GM18873 (cell line): ENCODE results near the gene SLC25A14.
"Not testable (repeated sequence)": the region's sequence is repeated elsewhere in the genome, so short reads cannot be mapped to it uniquely, and the experiment has no call there.

ENCODE experiments used
- ATAC-seq: cut with Tn5 transposase; IDR thresholded peaks from one replicate; pipeline ENCODE4 v1.9.1; 2021; ENCODE audit warnings: mild to moderate bottlenecking, moderate library complexity, moderate number of reproducible peaks; ENCODE audit not compliant: unreplicated experiment, low FRiP score

SLC25A14 gene, protein sequence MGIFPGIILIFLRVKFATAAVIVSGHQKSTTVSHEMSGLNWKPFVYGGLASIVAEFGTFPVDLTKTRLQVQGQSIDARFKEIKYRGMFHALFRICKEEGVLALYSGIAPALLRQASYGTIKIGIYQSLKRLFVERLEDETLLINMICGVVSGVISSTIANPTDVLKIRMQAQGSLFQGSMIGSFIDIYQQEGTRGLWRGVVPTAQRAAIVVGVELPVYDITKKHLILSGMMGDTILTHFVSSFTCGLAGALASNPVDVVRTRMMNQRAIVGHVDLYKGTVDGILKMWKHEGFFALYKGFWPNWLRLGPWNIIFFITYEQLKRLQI

DNA sequence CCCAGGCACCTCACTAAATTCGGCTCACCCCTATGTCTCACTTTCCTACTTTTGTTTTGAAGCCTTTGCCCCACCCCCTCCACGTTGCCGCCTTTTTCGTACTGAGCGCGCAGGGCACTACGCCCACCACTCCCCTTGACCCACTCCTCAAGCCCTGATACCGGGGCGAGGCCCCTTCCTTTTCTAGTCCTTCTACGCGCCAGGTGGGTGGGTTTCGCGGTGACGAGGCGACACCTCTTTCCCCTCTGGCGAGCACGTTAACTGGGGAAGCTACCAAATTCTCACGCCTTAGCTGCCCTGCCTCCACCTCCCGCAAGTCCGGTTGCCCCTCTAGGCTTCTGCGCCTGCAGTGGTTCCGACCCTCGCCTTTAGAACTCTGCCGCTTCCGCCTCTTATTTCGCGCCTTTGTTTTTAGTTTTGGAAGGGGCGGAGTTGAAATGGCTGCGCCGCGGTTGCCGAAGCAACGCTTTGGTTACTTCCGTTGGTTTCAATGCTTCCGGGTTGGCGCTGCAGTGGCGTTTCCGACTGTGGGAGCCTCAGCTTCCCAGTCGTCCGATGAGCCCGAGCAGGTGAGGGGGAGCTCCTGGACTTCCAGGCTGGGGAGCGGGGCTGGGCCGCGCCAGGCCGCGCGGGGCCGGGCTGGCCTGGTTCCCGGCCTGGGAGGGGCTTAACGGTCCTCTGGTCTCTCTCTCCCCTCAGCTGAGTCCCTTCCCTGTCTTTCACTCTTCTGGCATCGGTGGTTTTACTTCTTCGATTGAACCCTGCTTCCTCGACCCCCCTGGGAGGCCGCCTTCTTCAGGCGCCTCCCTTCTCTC is at the start of gene SLC25A14:
TSS of gene SLC25A14 (plus strand) at position 512 of the 815 bp plus-strand sequence. CDS start 360 bp downstream, outside the sequence.
- ATAC-seq: peak; percentile 92

DNA sequence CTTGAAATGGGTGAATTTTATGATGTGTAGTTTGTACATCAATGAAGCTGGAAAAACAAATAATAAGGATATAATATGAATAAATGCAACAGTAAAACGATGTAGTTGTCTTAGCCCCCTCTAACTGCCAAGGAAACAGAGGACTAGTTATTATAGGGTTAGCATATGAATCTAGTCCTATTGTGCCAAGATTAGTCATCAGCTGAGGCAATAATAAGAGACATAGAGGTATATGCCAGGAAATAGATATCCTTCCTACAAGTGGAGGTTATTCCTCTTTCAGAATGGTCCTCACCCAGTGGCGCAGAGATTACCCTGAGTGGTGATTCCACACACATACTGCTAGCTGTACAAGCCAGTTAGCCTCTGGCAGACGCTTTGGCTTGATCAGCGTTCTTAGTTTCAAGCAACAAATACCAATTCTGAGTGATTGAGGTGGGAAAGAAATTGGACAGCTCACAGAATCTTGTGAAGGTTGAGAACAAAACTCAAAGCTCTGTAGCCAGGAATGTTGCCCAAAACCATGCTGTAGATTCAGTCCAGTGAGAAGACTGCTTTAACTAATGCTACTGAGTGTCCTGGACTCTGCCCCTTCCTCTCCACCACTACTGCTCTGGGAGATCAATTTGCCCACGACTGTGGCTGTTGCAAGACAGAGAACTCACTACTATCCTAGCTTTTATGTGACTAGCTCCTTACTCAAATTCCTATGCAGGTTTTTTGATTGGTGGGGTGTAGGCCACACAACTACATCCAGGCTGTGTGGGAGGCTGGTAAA is 44.0 kb upstream of the SLC25A14 start:
- ATAC-seq: no peak

DNA sequence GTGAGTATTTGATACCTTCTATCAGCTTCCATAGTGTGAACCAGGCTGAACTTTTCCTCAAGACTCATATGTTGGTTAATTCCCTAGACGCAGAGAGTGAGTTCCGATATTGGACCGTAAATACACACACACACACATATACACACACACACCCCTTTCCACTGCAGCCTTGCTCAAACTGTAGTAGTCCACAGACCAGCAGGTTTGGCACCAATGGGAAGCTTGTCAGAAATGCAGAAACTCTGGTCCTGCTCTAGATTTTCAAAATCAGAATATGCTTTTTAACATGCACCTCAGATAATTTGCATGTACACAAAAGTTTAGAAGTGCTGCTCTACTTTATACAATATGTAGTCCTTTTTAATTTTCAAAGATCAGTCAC is 43.4 kb upstream of the SLC25A14 start:
- ATAC-seq: no peak

DNA sequence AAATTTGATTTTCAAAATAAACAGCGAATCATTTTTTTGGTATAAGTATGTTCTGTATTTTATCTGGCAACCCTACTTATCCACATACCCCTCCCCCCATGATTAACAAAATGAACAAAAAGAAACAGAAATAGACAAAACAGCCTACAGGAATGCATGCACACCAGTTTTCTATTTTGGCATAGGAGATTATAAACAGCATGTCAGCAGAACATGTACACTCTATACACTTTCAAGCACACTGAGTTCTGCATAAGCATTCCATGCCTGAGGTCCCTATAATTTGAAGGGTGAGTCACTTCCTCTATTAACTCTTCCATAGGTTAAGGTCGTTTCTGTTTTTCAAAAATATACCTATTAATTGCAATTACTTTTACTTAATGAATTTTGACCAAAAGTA is 43.0 kb upstream of the SLC25A14 start:
- ATAC-seq: no peak

DNA sequence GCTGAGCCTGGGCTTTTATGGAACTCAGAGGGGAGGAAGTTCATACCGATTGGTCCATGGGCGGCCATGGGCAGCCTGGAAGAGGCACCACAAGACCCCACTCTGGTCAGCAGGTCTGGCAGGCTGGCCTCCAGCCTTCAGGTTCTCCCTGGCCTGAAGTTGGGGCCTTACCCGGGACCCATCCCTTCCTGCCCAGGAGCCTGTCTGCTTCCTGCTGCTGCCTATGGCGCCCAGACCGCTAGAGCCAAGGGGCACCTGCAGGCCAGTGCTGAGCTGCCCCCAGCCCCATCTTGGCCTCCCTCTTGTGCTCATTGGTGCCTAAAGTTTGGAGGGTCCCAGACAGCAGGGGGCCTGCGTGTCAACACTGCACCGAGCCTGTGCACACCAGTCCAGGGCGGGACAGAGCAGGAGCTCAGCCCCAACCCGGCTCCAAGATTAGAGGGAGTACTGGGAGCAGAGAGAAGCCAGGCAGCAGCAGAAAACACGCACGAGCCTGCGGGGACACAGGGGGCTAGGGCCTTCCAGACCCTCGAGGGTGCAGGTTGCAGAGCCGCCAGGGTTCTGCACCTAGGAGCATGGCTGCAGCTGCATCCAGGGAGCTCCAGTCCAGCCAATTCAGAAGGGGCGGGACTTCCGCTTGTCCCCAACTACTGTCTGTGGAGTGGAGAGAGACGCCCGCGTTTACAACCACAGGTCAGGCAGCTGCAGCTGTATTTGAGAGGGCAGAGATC is 40.3 kb upstream of the SLC25A14 start:
- ATAC-seq: no peak

DNA sequence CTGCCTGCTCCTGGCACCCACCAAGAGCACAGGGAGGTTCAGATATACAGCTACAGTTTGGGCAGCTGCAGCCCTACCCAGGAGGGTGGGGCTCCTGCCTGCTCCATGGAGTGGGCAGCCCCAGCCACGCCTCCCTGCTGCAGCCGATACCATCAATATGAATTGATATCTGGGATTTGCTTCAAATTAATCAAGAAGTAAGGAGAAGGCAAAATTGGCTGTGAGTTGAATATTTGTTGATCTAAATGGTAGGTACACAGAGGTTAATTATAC is 39.8 kb upstream of the SLC25A14 start:
- no peak for ATAC-seq

DNA sequence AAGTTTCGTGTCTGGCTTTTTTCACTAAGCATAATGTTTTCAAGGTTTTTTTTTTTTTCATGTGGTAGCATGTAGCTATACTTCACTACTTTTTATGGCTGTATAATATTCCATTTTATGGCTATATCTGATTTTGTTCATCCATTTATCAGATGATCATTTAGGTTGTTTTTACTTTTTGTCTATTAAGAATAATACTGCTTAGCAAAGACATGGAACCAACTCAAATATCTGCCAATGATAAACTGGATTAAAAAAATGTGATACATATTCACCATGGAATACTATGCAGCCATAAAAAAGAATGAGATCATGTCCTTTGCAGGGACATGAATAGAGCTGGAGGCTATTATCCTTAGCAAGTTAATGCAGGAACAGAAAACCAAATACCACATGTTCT is 38.3 kb upstream of the SLC25A14 start:
- ATAC-seq: no peak

DNA sequence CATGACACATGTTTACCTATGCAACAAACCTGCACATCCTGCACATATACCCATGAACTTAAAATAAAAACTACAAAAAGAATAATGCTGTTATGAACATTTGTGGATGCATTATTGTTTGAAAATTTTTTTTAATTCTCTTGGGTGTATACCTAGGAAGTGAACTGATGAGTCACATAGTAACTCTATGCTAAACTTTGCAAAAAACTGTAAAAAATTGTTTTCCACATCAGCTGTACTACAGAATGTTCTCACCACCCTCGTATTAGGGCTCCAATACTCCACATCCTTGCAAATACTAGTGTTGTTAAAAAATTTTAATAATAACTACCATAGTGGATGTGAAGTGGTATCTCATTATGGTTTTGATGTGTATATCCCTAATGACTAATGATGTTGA is 37.7 kb upstream of the SLC25A14 start:
- ATAC-seq: no peak

DNA sequence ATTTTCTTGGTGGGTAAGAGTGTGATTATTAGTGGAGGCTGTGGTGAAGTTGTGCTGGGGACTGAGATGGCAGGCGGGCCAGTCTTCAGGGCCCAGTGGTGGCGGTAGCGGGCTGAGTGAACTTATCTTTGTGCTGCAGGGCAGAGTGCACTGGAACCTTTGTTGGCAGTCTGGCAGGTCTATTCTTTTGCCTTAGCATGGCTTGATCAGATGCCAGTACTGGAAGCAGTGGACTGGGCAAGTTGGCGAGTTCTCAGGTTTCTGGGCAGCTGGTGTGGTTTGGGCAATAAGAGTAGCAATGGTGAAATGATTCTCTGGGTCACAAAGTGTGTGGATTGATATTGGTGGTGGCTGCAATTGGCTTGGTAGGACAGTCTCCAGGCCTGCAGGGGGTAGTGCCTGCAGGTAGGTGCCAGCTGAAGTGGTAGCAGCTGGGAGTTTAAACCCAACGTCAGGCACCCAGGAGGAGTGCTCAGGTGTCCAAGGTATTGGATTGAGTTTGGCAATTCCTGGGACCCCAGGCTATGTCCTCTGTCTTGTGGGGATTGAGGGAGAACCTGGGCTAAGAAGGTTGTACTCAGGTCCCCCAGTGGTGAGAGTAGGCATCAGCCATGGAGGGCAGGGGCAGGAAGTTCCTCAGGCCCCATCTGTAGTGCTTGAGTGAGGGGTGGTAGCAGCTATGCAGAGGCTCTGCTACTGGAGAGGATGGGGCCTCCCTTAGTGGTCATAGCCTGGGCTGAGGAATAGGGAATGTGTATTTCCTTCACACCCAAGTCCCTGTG is 34.9 kb upstream of the SLC25A14 start:
- ATAC-seq: no peak

DNA sequence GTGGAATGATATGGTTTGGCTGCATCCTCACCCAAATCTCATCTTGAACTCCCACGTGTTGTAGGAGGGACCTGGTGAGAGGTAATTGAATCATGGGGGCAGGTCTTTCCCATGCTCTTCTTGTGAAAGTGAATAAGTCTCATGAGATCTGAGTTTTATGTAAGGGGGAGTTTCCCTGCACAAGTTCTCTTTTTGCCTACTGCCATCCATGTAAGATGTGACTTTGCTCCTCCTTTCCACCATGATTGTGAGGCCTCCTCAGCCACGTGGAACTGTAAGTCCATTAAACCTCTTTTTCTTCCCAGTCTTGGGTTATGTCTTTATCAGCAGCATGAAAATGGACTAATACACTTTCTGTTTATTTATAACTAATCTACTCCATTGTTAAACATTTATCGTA is 19.8 kb upstream of the SLC25A14 start:
- ATAC-seq: not testable (repeated sequence)

DNA sequence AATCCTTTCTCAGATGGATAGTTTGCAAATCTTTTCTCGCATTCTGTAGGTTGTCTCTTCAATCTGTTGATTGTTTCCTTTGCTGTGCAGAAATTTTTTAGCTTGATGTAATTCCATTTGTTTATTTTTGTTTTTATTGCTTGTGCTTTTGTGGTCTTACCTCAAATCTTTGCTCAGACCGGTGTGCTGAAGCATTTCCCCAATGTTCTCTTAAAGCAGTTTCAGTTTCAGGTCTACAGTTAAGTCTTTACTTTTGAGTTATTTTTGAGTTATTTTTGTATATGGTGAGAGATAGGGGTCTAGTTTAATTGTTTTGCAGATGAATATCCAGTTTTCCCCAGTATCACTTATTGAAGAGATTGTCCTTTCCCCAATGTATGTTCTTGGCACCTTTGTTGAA is 18.2 kb upstream of the SLC25A14 start:
- ATAC-seq: no peak

DNA sequence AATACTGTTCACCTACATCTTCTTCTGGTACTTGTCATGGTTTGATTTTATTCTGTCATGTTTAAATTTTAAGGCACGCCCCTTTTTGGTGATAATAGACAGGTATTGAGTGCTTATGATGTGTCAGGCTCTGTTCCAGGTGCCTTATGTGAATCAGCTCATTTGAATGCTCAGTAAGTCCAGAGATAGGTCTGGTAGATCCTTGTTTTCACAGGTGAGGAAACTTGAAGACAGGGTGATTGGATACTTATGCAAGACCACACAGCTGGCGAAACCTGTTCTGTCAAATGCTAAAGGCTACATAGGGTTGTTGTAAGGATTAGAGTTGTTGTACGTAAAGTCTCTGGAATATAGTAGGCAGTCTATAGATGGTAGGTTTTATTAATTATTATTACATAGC is 9.6 kb upstream of the SLC25A14 start:
- no peak for ATAC-seq

DNA sequence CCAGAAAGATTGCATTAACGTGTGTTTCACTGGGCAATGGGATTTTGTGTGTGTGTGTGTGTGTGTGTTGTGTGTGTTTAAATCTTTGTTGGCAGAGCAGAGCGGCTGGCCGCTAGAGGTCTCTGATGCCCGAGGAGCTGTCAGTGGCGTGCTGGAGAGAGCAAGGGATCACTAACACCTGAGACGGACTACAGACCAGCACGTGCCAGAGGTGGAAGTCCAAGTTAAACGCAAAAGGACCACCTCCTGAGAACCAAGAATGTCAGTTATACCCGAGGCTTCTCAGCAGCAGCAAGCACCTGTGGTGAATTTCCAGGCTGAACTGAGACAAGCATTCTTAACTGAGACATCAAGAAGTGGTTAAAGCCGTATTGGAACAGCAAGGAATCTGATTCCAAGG is 9.0 kb upstream of the SLC25A14 start:
- peak; percentile 67 for ATAC-seq

DNA sequence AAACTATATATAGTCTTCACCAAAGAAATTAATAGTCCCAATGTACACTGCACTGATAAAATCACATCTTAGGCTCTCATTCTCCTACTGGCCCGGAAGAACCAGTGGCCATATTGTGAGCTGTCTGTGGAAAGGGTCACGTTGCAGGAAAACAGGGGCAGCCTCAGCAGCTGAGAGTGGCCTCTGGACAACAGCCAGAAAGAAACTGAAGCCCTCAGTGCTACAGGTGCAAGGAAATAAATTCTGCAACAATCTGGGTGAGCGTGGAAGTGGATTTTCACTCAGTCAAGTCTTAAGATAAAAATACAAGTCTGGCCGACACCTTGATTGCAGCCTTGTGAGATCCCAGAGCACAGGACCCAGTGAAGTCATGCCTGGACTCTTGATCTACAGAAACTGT is 3.2 kb upstream of the SLC25A14 start:
- ATAC-seq: no peak

DNA sequence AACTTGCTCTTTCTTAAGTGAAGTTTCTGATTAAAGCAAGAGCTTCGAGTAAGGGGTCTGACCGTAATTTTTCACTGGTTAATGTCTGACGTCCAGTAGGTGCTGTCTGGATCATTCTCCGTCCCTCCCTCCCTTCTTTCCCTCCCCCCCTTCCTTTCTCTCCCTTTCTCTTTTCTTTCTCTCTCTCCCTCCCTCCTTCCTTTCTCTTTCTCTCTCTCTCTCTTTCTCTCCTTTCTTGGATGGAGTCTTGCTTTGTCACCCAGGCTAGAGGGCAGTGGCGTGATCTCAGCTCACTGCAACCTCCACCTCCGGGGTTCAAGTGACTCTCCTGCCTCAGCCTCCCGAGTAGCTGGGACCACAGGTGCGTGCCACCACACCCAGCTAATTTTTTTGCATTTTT is 850 bp upstream of the SLC25A14 start:
- ATAC-seq: not testable (repeated sequence)

DNA sequence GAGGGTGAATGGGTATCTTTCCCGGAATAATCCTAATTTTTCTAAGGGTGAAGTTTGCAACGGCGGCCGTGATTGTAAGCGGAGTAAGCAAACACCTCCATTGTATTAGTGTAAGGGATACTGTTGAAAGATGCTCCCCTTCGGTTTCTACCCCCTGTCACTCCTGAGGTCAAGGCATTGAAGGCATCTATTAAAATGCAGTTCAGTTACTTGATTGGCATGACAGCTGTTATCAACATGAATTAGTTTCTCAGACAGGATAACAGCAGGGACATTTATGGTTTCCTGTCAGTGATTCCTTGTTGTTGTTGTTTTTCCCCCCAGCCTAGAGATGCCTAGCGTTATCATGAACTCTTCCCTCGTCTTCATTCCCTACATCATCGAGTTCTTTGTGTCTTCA is 552 bp downstream of the SLC25A14 start:
- no peak for ATAC-seq

DNA sequence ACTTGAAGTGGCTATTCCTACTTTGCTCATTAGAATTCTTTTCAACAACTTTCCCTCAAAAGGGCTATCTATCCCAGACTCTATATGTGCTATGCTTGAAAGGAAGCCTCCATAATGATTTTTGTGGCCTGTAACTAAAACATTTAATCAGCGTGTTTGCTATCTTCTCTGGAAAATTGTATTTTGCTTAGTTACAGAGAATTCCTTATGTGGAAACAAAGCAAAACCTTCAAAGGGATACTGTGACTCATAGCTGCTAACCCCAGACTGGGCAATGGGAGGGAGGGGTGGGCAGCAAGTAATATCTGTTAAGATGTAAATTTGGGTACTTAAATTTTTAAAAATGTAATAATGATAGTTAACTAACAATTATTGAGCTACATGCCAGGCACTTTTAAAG is 3.7 kb downstream of the SLC25A14 start:
- ATAC-seq: no peak

DNA sequence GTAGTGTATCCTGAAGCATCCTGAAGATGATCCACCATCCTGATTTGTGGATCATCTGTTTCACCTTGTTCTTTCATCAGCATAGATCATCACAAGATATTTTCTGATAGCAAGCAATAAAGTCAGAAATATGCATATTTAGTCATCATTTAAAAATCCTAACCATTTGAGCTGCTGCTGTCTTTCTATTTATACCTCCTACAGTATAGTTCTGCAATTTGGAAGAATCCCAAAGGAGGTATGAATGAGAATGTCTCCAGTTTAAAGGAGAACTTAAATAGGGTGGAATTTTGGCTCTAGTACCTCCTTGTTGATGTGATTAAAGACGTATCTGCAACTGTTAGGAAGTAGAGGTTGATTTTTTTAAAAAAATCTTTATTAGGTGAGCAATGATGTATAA is 7.6 kb downstream of the SLC25A14 start:
- ATAC-seq: no peak

DNA sequence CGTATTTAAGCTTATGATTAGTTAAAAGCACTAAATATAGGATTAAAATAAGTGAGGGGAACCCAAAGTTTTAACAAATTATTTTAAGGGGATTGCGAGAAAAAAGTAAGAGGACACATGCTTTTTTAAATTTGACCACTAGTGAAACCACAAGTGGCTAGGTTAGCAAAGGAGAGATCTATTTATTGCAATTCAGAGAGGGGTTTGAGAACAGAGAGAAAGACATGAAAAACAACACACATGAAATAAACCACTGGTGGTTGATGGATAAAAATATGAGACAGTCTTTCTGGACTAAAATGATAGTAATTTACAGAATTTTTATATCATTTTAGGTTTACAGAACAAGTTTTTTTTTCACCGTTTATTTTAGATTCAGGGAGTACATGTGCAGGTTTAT is 11.8 kb downstream of the SLC25A14 start:
- no peak for ATAC-seq

DNA sequence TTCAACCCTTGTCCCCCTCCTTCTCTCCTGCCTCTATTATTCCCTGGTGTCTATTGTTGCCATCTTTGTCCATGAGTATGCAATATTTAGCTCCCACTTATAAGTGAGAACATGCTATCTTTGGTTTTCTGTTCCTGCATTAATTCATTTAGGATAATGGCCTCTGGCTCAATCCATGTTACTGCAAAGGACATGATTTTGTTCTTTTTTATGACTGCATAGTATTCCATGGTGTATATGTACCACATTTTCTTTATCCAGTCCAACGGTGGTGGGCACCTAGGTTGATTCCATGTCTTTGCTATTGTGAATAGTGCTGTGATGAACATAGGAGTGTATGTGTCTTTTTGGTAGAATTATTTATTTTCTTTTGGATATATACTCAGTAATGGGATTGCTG is 12.3 kb downstream of the SLC25A14 start:
- not testable (repeated sequence) for ATAC-seq
